ENCODE data around the gene PKD2L2. TPM values are rescaled to one million over a fixed set of nuclear protein-coding genes. Genes with fewer than 3 reads are reported as not detected.
A peak's percentile ranks its signal among the peaks of the same experiment; 100 is the strongest.
"Not testable (repeated sequence)": the region's sequence is repeated elsewhere in the genome, so short reads cannot be mapped to it uniquely, and the experiment has no call there.

Gene PKD2L2
- total and polyA plus RNA-seq, 7 donors = 0.05 to 4.5 (median 1.1) TPM

DNA sequence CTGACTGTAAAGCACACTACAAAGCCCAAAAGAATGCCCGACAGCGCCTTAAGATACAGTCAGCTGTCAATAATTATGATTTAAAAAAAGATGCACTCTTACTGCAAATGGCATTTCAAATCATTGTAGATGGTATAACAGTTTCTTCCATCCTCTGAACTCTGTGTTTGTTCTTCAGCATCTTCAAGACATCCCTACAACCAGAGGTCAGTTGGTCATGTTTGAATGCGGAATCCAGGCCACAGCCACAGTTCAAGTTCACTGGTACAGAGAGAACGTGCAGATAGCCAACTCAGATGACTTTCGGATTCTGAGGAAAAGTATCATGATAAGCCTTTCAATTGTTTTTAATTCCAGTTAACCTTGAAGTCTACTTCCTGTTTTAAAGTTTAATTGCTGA is 30.3 kb upstream of the PKD2L2 start:
- H3K4me3 ChIP-seq = peak overlapping the region; percentile 58
- ATAC-seq = peak in 3 of 4 donors; percentile 36 to 47 (median 41)

DNA sequence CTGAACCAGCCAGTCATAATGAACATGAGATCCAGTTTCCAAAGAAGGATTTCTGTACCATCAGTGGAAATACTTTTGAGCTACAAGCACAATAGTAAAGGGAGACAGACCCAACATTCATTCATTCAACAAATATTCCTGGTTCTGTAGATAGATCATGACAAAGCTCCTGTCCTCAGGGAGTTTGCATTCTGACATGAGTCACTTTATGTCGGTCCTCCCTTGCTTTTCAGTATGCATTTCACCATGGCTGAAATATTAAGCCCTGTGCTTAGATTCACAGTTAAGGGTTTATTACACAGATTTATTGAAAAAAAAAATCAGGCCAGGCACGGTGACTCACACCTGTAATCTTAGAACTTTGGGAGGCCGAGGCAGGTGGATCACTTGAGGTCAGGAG is 27.0 kb upstream of the PKD2L2 start:
- TF ChIP-seq, protein P1, sequence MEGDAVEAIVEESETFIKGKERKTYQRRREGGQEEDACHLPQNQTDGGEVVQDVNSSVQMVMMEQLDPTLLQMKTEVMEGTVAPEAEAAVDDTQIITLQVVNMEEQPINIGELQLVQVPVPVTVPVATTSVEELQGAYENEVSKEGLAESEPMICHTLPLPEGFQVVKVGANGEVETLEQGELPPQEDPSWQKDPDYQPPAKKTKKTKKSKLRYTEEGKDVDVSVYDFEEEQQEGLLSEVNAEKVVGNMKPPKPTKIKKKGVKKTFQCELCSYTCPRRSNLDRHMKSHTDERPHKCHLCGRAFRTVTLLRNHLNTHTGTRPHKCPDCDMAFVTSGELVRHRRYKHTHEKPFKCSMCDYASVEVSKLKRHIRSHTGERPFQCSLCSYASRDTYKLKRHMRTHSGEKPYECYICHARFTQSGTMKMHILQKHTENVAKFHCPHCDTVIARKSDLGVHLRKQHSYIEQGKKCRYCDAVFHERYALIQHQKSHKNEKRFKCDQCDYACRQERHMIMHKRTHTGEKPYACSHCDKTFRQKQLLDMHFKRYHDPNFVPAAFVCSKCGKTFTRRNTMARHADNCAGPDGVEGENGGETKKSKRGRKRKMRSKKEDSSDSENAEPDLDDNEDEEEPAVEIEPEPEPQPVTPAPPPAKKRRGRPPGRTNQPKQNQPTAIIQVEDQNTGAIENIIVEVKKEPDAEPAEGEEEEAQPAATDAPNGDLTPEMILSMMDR (IDR thresholded peaks at IDR 0.05) = no peak
- DNase-seq (no peak), ATAC-seq (peak; percentile 20 to 73 (median 54))
- Histone ChIP-seq H3K4me1 (peaks cover 44% of the 10 kb centered on the region), H3K27me3 (ENCODE audit: insufficient read depth in 3 of 3, low read length in 2 of 3) (no peaks in the 10 kb centered on the region), H3K27ac (peak overlapping the region; percentile 23), H3K4me3 (no peak overlapping the region), H3K36me3 (ENCODE audit: insufficient read depth in 1 of 2, low read depth in 1 of 2) (no peaks in the 10 kb centered on the region), H3K9me3 (no peaks in the 10 kb centered on the region)
- WGBS, 3 donors = 27 to 38% (median 29%) methylated on average over 3 of the region's 3 CpGs
- intact Hi-C loops (cut with DNase I) = no loop called here

More for the DNA sequence above, 30.3 kb upstream of the PKD2L2 start:
- 23 to 41% (median 26%) methylated on average over 5 of the region's 5 CpGs for WGBS, 3 donors
- Histone ChIP-seq H3K9me3 (no peaks in the 10 kb centered on the region), H3K4me1 (peaks cover 40% of the 10 kb centered on the region), H3K36me3 (ENCODE audit: insufficient read depth in 1 of 2, low read depth in 1 of 2) (no peaks in the 10 kb centered on the region), H3K27ac (peak overlapping the region; percentile 84), H3K27me3 (ENCODE audit: insufficient read depth in 3 of 3, low read length in 2 of 3) (no peaks in the 10 kb centered on the region)
- DNase-seq = no peak
- intact Hi-C loops (cut with DNase I) = no loop called here
- TF ChIP-seq, protein P1 (IDR thresholded peaks at IDR 0.05) = no peak

DNA sequence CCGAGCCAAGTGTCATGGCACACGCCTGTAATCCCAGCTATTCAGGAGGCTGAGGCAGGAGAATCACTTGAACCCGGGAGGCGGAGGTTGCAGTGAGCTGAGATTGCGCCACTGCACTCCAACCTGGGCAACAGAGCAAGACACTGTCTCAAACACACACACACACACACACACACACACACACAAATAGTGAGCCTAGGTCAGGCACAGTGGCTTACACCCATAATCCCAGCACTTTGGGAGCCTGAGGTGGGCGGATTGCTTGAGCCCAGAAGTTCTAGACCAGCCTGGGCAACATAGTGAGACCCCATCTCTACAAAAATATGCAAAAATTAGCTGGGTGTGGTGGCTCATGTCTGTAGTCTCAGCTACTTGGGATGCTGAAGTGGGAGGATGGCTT is 25.6 kb upstream of the PKD2L2 start:
- DNase-seq; intact Hi-C loops (cut with DNase I); H3K36me3 ChIP-seq (ENCODE audit: insufficient read depth in 1 of 2, low read depth in 1 of 2); ATAC-seq; H3K27me3 ChIP-seq (ENCODE audit: insufficient read depth in 3 of 3, low read length in 2 of 3); H3K4me3 ChIP-seq; H3K9me3 ChIP-seq: not testable (repeated sequence)
- H3K4me1 ChIP-seq = peaks cover 34% of the 10 kb centered on the region
- H3K27ac ChIP-seq = peak overlapping the region; percentile 23
- 94 to 96% (median 96%) methylated on average over 5 to 6 of the region's 6 CpGs for WGBS, 3 donors

DNA sequence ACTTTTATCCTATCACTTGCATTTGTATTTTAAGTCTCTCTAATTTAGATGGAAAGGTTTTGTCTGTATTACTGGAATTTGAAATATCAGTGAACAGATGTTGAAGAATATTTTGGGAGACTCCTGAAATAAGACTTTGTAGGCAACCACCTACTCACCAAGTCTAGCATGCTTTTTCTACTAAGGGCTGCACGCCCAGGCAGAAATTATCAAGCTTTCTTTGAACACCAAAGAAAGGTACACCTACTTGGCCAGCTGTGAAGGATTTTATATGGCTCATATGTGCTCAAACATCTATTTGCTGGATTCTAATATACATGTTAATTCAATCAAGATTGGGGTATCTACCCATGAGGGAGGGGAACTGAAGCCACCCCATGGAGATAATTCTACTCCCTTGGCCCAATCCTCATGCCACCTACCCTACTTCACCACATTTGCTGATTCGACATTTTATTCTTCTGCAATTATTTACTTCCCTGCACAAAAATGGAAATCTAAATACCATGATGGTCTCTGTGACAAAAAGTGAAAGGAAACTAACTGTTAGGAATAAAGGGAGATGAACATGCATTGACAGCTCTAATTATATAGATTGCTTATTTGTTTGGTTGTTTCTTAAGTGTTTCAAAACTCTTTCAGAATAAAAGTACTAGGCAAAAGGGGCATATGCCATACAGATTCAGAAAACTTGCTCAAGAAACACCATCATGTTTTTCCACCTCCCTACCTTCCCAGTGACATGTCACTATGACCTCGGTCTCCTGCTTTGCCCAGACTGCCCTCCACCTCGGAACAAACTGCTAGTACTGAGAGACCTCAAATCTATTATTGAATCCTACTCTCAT is 22.5 kb upstream of the PKD2L2 start:
- H3K27me3 ChIP-seq (ENCODE audit: insufficient read depth in 3 of 3, low read length in 2 of 3) = no peaks in the 10 kb centered on the region
- DNase-seq = no peak
- H3K9me3 ChIP-seq = no peaks in the 10 kb centered on the region
- 60 to 64% (median 64%) methylated on average over 4 of the region's 4 CpGs for WGBS, 3 donors
- TF ChIP-seq, protein P1 (IDR thresholded peaks at IDR 0.05) = no peak
- intact Hi-C loops (cut with DNase I) = no loop called here
- peaks cover 0 to 7% of the 10 kb centered on the region in 2 donors for H3K36me3 ChIP-seq (ENCODE audit: insufficient read depth in 1 of 2, low read depth in 1 of 2)
- peak overlapping the region; percentile 89 for H3K27ac ChIP-seq
- H3K4me1 ChIP-seq = peaks cover 19% of the 10 kb centered on the region
- ATAC-seq = no peak
- peak overlapping the region; percentile 73 for H3K4me3 ChIP-seq

DNA sequence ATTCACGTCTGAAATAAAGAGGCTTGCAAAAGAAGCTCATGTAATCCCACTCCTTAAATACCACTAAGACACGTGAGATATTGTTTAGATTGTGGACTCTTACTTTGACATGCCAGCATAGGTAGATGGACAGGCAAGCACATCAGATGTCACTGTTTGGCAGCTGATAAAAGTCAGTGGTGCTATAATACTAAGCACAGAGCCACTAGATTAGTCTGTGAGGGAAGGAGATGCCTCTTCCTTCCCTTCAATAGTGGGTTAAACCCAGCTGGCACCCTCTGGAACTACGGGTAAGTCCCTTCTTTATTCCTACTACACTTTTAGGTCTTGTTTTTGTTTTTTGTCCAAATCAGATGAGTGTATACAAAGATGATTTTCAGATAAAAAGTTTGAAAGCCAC is 21.6 kb upstream of the PKD2L2 start, which contains the start of gene MYOT:
MYOT (plus strand) TSS at position 197 of the 400 bp plus-strand sequence. CDS start 2,792 bp downstream, outside the sequence.
- intact Hi-C loops (cut with DNase I) = no loop called here
- ATAC-seq (peak; percentile 76 to 83 (median 80)), DNase-seq (no peak)
- Histone ChIP-seq H3K36me3 (ENCODE audit: insufficient read depth in 1 of 2, low read depth in 1 of 2) (peaks cover 0 to 7% of the 10 kb centered on the region in 2 donors), H3K4me3 (peak within 1 kb of the TSS; percentile 73), H3K27me3 (ENCODE audit: insufficient read depth in 3 of 3, low read length in 2 of 3) (no peaks in the 10 kb centered on the region), H3K4me1 (peaks cover 19% of the 10 kb centered on the region), H3K9me3 (no peaks in the 10 kb centered on the region), H3K27ac (peak within 1 kb of the TSS; percentile 89)
- TF ChIP-seq, protein P1 (IDR thresholded peaks at IDR 0.05) = no peak
- 17 to 43% (median 21%) methylated on average over 3 of the region's 3 CpGs for WGBS, 3 donors

Measured in psoas muscle (tissue), 8 donors.